ENCODE data around the gene ALDH16A1.
A peak's percentile ranks its signal among the peaks of the same experiment; 100 is the strongest.
"Not testable (repeated sequence)": the region's sequence is repeated elsewhere in the genome, so short reads cannot be mapped to it uniquely, and the experiment has no call there.

The ALDH16A1 gene

GRCh38 chr19:49465371-49465770 lies 12.3 kb downstream of the ALDH16A1 start:
- DNase-seq (ENCODE audit: low read depth) = no peak

- no peak for DNase-seq (ENCODE audit: low read depth)
Observed at GRCh38 chr19:49468199-49468598, 15.2 kb downstream of the ALDH16A1 start.

DNA sequence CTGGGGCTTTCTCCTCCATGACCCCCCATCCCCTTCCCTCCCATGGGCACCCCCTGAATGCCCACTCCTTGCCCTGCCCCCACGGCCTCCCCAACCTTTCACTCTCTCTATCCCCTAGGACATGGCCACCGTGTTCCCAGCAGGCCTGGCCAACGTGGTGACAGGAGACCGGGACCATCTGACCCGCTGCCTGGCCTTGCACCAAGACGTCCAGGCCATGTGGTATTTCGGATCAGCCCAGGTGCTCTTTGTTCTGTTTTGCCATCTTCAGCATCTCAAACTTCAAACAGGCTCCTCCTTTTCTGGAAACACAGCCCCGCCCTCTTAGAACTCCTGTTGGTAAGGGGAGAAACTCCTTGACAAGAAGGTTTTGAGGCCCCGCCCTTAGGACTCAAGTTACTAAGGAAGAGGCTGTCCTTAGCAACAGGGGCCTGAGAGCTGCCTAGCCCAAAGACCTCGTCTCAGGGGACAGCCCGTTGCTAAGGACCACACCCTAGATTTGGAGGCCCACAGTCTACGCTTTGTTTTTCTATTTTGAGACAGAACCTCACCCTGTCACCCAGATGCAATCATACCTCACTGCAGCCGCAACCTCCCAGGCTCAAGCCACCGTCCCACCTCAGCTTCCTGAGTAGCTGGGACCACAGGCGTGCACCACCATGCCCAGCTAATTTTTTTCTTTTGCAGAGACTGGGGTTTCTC lies 15.9 kb downstream of the ALDH16A1 start:
- DNase-seq (ENCODE audit: low read depth) = peak; percentile 85

GRCh38 chr19:49469828-49470614 lies 17.0 kb downstream of the ALDH16A1 start:
- DNase-seq (ENCODE audit: low read depth) = no peak

DNA sequence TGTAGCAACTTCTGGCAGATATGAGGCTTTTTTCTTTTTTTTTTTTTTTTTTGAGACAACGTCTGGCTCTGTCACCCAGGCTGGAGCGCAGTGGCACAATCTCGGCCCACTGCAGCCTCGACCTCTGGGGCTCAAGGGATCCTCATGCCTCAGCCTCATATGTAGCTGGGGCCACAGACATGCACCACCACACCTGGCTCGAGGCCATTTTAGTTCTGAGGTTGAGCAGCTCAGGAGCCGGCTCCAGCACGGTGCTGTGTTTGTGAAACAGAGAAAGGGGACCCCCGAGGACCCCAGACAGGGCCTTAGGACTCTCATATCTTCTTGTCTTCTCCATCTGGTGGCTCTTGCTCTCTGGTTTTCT lies 17.6 kb downstream of the ALDH16A1 start:
- no peak for DNase-seq (ENCODE audit: low read depth)

GRCh38 chr19:49472936-49473335 lies 19.9 kb downstream of the ALDH16A1 start:
- no peak for DNase-seq (ENCODE audit: low read depth)

GRCh38 chr19:49473501-49473867 lies 20.5 kb downstream of the ALDH16A1 start:
- not testable (repeated sequence) for DNase-seq (ENCODE audit: low read depth)

- peak; percentile 70 for DNase-seq (ENCODE audit: low read depth)
Observed at GRCh38 chr19:49473868-49474541, 21.0 kb downstream of the ALDH16A1 start, which contains the start of gene FLT3LG. Gene FLT3LG, plus strand, starts transcription at chr19:49474215. Its CDS starts 425 bp downstream, at chr19:49474640.

DNA sequence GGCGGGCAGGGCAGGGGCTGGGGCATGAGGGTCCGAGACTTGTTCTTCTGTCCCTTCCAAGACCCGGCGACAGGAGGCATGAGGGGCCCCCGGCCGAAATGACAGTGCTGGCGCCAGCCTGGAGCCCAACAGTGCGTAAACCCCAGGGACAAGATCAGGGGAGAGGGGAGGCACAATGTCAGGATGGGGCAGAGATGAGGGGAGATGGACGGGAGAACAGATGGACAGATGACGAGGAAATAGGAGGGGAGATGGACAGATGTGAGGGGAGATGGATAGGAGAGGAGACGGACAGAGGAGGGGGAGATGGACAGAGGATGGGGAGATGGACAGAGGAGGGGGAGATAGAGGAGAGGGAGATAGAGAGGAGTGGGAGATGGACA lies 21.5 kb downstream of the ALDH16A1 start:
- no peak for DNase-seq (ENCODE audit: low read depth)

DNA sequence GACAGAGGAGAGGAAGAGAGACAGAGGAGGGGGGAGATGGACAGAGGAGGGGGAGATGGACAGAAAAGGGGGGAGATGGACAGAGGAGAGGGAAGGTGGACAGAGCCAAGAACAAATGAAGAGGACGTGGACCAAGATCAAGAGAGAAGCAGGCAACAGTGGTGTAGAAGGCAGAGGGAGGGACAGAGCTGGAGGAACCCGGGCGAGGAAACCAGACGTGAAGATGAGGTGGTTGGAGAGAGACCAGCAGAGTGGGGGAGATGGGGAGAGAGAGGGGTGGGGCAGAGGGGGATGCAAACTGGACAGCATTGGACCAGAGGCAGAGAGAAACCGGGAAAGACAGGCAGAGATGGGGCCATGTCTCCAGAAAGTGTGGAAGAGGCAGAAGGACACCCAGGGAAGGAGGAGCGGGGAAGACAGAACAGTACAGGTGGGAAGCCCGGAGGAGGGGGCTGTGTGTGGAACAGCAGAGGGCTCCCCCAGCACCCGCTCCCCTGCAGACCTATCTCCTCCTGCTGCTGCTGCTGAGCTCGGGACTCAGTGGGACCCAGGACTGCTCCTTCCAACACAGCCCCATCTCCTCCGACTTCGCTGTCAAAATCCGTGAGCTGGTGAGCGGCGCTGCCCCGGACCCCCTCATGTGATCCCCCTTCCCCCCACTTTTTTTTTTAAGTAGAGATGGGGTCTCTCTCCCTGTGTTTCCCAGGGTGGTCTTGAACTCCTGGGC lies 22.3 kb downstream of the ALDH16A1 start:
- DNase-seq (ENCODE audit: low read depth) = no peak

DNA sequence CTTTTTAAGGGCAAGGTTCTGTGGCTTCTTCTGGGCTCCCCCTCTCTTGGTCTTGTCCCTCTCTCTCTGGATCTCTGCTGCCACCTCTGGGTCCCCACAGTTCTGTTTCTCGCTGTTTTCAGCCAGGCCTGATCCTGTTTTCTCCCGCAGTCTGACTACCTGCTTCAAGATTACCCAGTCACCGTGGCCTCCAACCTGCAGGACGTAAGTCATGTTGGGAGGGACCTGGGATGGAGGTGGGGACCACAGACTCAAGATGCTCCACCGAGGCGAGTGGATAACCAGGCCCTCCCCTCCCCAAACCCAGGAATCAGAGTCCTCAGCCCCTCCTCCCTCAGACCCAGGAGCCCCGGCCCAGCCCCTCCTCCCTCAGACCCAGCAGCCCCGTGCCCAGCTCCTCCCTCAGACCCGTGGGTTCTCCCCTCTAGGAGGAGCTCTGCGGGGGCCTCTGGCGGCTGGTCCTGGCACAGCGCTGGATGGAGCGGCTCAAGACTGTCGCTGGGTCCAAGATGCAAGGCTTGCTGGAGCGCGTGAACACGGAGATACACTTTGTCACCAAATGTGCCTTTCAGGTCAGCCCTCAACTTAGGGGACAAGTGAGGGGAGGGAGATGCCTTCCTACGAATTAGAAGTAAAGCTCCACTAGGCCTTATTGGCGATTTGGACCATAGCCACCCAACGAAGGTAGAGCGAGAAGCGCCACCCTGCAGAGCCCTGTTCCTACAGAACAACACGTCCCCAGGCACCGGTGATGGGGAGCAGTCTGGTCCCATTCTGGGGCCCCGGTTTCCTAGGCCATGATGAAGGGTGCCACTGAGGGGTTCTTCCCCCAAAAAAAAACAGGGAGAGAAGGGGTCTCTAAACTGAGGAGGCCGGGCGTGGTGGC lies 23.2 kb downstream of the ALDH16A1 start:
- no peak for DNase-seq (ENCODE audit: low read depth)

- no peak for DNase-seq (ENCODE audit: low read depth)
Observed at GRCh38 chr19:49479975-49480628, 27.1 kb downstream of the ALDH16A1 start.

DNA sequence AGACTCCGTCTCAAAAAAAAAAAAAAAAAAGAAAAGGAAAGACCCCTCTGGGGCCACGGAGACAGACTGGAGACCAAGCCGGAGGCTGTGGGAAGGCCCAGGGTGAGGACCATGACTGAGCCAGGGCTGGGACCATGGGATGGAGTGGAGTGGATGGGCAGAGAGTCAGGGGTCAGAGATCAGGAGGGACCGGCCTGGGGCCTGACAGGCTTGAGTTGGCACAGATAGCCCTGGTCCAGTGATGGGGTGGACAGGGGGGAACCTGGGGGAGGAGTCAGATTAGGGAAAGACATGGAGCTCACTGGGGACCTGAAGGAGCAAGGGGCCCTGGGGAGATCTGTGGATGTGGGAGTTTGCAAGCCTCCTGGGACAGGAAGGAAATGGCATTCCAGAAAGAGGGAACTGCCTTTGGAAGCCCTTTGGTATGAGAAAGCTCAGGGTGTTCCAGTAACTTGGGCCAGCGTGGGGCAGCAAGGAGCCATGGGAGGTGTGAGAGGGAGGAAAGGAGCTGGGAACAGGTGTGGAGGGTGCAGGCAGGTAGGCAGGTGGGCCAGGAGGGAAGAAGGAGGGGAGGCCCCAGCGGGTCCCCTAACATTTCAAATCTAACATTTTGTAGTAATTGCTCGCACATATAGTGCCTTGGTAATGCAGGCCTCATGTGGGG lies 28.1 kb downstream of the ALDH16A1 start:
- no peak for DNase-seq (ENCODE audit: low read depth)

- DNase-seq (ENCODE audit: low read depth) = no peak
Observed at GRCh38 chr19:49486232-49486631, 33.2 kb downstream of the ALDH16A1 start.

GRCh38 chr19:49486710-49487276 lies 33.8 kb downstream of the ALDH16A1 start:
- no peak for DNase-seq (ENCODE audit: low read depth)

GRCh38 chr19:49487277-49488045 lies 34.4 kb downstream of the ALDH16A1 start, which contains the start of gene RPL13A:
Gene RPL13A, plus strand, starts transcription at chr19:49487608. Its CDS starts 22 bp downstream, at chr19:49487630.
- DNase-seq (ENCODE audit: low read depth) = peak; percentile 98

DNA sequence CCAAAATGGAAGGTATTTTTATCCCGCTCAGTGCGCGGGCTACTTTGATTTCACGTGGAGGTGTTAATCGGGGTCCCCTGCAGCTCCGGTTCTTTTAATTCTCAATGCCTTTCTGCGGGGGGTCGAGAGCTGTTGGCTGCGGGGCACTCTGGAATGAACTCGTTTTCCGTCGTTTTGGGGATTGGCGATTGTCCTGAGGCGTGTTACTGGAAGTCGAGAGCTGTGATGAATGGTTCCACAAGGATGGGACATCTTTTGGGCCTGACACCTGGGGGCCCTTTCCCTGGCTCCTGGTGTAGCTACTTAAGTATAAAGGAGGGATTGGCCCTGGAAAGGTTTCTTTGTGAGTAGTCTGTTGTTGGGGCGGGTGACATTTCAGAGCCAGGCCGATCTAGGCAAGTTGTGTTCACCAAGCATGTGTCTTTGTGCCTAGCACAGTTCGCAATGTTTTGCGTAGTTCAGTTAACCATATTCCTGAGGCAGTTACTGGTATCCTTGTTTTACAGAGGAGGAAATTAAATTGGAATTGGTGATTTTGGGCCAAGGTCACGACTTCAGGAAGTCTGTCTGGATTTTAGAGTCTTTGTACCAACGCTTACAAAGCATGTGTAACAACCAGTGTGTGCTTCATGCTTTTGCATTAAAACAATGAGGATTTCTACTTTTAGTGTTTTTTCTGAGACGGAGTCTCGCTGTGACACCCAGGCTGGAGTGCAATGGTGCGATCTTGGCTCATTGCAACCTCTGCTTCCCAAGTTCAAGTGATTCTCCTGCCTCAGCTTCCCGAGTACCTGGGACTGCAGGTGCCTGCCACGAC lies 35.2 kb downstream of the ALDH16A1 start:
- no peak for DNase-seq (ENCODE audit: low read depth)
